OCI-LY1 (cell line): Measurements from ENCODE around the gene AMIGO2.

ENCODE experiments used
- H2AFZ ChIP-seq: fragments of 200-600 bp; sonication (generic), shearing (Covaris generic); 2 replicates; pipeline ENCODE4 v1.6.0; 2014; ENCODE audit warnings: antibody characterized with exemption, mild to moderate bottlenecking, low read length
- H3F3A ChIP-seq: fragments of 200-600 bp; sonication (generic), shearing (Covaris generic); 2 replicates; pipeline ENCODE4 v1.6.0; 2014; ENCODE audit warnings: mild to moderate bottlenecking, antibody characterized with exemption, low read length, moderate library complexity; ENCODE audit not compliant: insufficient read depth
- H3K27ac ChIP-seq: fragments of 200-600 bp; sonication (generic); 2 replicates; pipeline ENCODE4 v1.5.1; 2014; ENCODE audit warnings: low read length, mixed run types, mild to moderate bottlenecking, low read depth; ENCODE audit not compliant: poor library complexity, severe bottlenecking
- H3K27me3 ChIP-seq: fragments of 200-600 bp; sonication (generic); 2 replicates; pipeline ENCODE4 v1.6.0; 2014; ENCODE audit warnings: antibody characterized with exemption, mild to moderate bottlenecking, low read length, moderate library complexity; ENCODE audit not compliant: insufficient read depth
- H3K36me3 ChIP-seq: fragments of 200-600 bp; sonication (generic); 2 replicates; pipeline ENCODE4 v1.6.1; 2014; ENCODE audit warnings: mild to moderate bottlenecking, antibody characterized with exemption, low read length, moderate library complexity, mixed read lengths; ENCODE audit not compliant: insufficient read depth
- H3K4me1 ChIP-seq: fragments of 200-600 bp; sonication (generic); 2 replicates; pipeline ENCODE4 v1.5.1; 2014; ENCODE audit warnings: mild to moderate bottlenecking, low read length, moderate library complexity; ENCODE audit not compliant: insufficient read depth, severe bottlenecking
- H3K4me2 ChIP-seq: fragments of 200-600 bp; sonication (generic), shearing (Covaris generic); 2 replicates; pipeline ENCODE4 v1.6.1; 2014; ENCODE audit warnings: low read length
- H3K4me3 ChIP-seq: fragments of 200-600 bp; sonication (generic); 2 replicates; pipeline ENCODE4 v1.5.1; 2014; ENCODE audit warnings: low read length, low read depth, mild to moderate bottlenecking, mixed read lengths; ENCODE audit not compliant: poor library complexity, severe bottlenecking
- H3K79me2 ChIP-seq: fragments of 200-600 bp; shearing (Covaris generic); 2 replicates; pipeline ENCODE4 v1.6.1; 2016; ENCODE audit warnings: mixed run types, low read length, mixed read lengths; ENCODE audit not compliant: insufficient read depth
- H3K9ac ChIP-seq: fragments of 200-600 bp; sonication (generic), shearing (Covaris generic); 2 replicates; pipeline ENCODE4 v1.6.1; 2014; ENCODE audit warnings: mild to moderate bottlenecking, low read length, mixed read lengths
- H3K9me2 ChIP-seq: fragments of 200-600 bp; sonication (generic), shearing (Covaris generic); 2 replicates; pipeline ENCODE4 v1.6.1; 2014; ENCODE audit warnings: low read depth, mild to moderate bottlenecking, low read length, mixed read lengths
- H3K9me3 ChIP-seq: fragments of 200-600 bp; shearing (Covaris generic); 2 replicates; pipeline ENCODE4 v1.6.1; 2014; ENCODE audit warnings: low read length, mixed read lengths
- H4K20me1 ChIP-seq: fragments of 200-600 bp; sonication (generic), shearing (Covaris generic); 2 replicates; pipeline ENCODE4 v1.6.0; 2016; ENCODE audit warnings: mild to moderate bottlenecking, low read length; ENCODE audit not compliant: insufficient read depth
- EZH2 ChIP-seq: fragments of 200-600 bp; sonication (generic), shearing (Covaris generic); IDR thresholded peaks from 2 replicates; pipeline ENCODE4 v1.8.0; 2017; ENCODE audit warnings: borderline replicate concordance, mixed run types, mild to moderate bottlenecking, antibody characterized with exemption, low read length, moderate library complexity, mixed read lengths
- TF ChIP-seq, protein P1 (sequence below): fragments of 200-600 bp; sonication (generic), shearing (Covaris generic); IDR thresholded peaks from 2 replicates; pipeline ENCODE4 v1.5.1; 2017; ENCODE audit warnings: mild to moderate bottlenecking, antibody characterized with exemption, low read length, moderate library complexity, mixed read lengths

Gene AMIGO2

DNA sequence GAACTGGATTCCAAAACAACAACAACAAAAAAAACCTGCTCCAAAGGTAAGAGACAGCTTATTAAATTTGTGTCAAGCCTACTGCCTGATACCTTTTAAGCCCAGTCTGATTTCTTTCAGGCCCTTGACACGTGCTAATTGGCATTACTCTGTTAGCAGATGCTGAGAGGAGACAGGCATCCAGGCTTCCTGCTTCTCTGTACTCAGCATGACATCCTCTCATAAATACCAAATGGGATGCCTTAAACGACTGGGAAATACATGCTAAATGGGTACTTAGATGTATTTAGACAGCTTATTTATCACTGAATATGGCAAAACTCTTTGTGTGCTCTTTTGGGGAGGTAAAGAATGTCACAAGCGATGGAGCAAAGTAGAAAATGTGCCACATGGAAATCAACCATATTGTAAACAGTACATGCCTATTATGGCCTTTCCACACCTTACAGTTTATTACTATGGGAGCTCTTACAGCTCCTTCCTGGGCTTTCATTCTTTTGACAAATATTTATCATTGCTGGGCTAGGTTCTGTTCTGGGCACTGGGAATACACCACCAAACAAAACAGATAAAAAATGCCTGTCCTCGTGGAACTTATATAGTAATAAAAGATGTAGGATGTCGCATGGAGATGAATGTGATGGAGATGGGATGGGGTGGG is 11.9 kb downstream of the AMIGO2 start:
- H3K9me3 ChIP-seq = no peaks in the 10 kb centered on the region
- no peak overlapping the region for H2AFZ ChIP-seq
- no peaks in the 10 kb centered on the region for H3K27me3 ChIP-seq
- no peaks in the 10 kb centered on the region for H3K4me1 ChIP-seq
- H3F3A ChIP-seq = no peaks in the 10 kb centered on the region
- TF ChIP-seq, protein P1, sequence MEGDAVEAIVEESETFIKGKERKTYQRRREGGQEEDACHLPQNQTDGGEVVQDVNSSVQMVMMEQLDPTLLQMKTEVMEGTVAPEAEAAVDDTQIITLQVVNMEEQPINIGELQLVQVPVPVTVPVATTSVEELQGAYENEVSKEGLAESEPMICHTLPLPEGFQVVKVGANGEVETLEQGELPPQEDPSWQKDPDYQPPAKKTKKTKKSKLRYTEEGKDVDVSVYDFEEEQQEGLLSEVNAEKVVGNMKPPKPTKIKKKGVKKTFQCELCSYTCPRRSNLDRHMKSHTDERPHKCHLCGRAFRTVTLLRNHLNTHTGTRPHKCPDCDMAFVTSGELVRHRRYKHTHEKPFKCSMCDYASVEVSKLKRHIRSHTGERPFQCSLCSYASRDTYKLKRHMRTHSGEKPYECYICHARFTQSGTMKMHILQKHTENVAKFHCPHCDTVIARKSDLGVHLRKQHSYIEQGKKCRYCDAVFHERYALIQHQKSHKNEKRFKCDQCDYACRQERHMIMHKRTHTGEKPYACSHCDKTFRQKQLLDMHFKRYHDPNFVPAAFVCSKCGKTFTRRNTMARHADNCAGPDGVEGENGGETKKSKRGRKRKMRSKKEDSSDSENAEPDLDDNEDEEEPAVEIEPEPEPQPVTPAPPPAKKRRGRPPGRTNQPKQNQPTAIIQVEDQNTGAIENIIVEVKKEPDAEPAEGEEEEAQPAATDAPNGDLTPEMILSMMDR = no peak
- no peak for TF ChIP-seq EZH2
- H4K20me1 ChIP-seq = no peaks in the 10 kb centered on the region
- H3K36me3 ChIP-seq = no peaks in the 10 kb centered on the region
- H3K9me2 ChIP-seq = no peaks in the 10 kb centered on the region
- no peak overlapping the region for H3K9ac ChIP-seq
- H3K4me2 ChIP-seq = no peak overlapping the region
- H3K79me2 ChIP-seq = no peaks in the 10 kb centered on the region
- H3K27ac ChIP-seq = no peak overlapping the region
- H3K4me3 ChIP-seq = no peak overlapping the region

DNA sequence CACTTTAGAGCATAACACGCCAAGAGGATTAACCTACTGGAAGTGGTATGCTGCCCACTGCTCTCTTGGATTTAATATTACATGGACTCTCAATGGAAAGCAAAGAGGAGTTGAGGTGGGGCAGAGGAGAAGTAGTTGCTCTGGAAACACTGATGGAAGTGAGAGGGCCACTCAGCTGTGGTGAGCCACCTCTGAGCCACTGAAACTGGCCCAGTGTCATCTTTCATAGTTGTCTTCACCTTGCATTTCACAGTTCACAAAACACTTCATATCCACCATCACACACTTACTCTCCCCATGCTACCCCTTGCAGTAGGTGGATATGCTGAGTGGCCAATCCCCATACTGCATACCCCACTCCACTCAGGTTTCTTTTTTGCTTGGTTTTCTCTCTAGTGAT is 12.6 kb downstream of the AMIGO2 start:
- no peak overlapping the region for H3K4me2 ChIP-seq
- H3K9me3 ChIP-seq = no peaks in the 10 kb centered on the region
- TF ChIP-seq, protein P1 = no peak
- TF ChIP-seq EZH2 = no peak
- H3K4me1 ChIP-seq = no peaks in the 10 kb centered on the region
- H3K27me3 ChIP-seq = no peaks in the 10 kb centered on the region
- no peaks in the 10 kb centered on the region for H3K36me3 ChIP-seq
- no peak overlapping the region for H3K27ac ChIP-seq
- H3F3A ChIP-seq = no peaks in the 10 kb centered on the region
- no peak overlapping the region for H2AFZ ChIP-seq
- no peak overlapping the region for H3K4me3 ChIP-seq
- no peaks in the 10 kb centered on the region for H4K20me1 ChIP-seq
- no peaks in the 10 kb centered on the region for H3K79me2 ChIP-seq
- no peaks in the 10 kb centered on the region for H3K9me2 ChIP-seq
- no peak overlapping the region for H3K9ac ChIP-seq

DNA sequence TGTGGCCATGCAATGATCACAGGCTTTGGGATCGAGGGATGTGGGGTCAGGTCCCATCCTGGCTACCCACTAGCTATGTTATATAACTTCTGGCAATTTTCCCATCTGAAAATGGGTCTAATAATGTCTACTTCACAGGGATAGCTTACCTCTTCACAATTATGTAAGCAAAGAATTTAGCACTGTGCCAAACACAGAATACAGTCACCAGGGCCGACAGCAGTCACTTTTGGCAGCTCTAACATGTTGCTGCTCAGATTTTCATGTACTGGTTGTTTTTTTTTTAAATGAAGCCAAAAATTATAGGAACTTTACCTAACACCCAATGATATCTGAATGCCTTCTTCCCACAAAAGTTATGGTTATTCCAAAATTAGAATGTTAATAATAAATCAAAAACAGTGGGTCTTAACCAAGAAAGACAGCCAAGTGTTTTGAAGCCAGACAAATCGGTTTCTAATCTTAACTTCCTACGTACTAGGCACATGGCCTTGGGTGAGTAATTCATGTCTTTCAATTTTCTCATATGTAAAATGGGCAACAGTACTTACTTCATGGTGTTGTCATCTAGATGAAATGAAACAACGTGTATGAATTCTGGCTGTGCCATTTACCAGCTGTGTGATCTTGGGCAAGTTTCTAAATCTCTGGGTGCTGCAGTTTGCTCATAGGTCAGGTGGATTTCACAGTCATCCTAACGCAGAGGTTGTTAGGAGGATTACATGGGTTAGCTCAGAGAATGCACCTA is 13.3 kb downstream of the AMIGO2 start:
- H4K20me1 ChIP-seq = no peaks in the 10 kb centered on the region
- H3K9me3 ChIP-seq = no peaks in the 10 kb centered on the region
- no peak overlapping the region for H3K27ac ChIP-seq
- H3K4me3 ChIP-seq = no peak overlapping the region
- H2AFZ ChIP-seq = no peak overlapping the region
- no peak overlapping the region for H3K4me2 ChIP-seq
- no peaks in the 10 kb centered on the region for H3F3A ChIP-seq
- no peak for TF ChIP-seq EZH2
- TF ChIP-seq, protein P1 = no peak
- no peaks in the 10 kb centered on the region for H3K27me3 ChIP-seq
- H3K4me1 ChIP-seq = no peaks in the 10 kb centered on the region
- H3K79me2 ChIP-seq = no peaks in the 10 kb centered on the region
- no peaks in the 10 kb centered on the region for H3K9me2 ChIP-seq
- no peak overlapping the region for H3K9ac ChIP-seq
- H3K36me3 ChIP-seq = no peaks in the 10 kb centered on the region
